ENCODE data around the gene ATXN7. TPM values are rescaled to one million over a fixed set of nuclear protein-coding genes. Genes with fewer than 3 reads are reported as not detected.

Gene ATXN7
- total and polyA plus RNA-seq, 10 of the 15 experiments (the other 5 are each of a cell fraction or from before 2014, with no cell fraction given), result 0.83 to 24.6 (median 8.5) TPM

GRCh38 chr3:63910001-63910400 lies 46.3 kb downstream of the ATXN7 start:
- BruUV-seq (replicated peaks), result no TSS peak
- H2AFZ ChIP-seq (ENCODE audit: control insufficient read depth, low read depth, low read length), result no peak overlapping the region
- H4K20me1 ChIP-seq (ENCODE audit: control insufficient read depth, insufficient read depth), result no peaks in the 10 kb centered on the region
- in situ Hi-C loops (cut with MboI) (no loop called here), intact Hi-C loops (cut with micrococcal nuclease; ENCODE audit: unreplicated experiment) (loop anchor here (2.0 to 5.0 kb wide), 2 partner anchors 45 to 52 kb away; no protein-coding TSS in a partner anchor)
- H3K27ac ChIP-seq (ENCODE audit: control insufficient read depth, insufficient read depth), result no peak overlapping the region
- no peaks in the 10 kb centered on the region for H3K9me3 ChIP-seq (replicated peaks; ENCODE audit: control insufficient read depth, insufficient read depth, low read length)
- ChIA-PET RAD21 (ENCODE audit: unreplicated experiment) (interaction anchor here (1.0 to 1.8 kb wide), 2 partner anchors 13 to 84 kb away, joined by 4 read pairs; no protein-coding TSS in a partner anchor), CTCF (interaction anchor here (0.8 to 1.9 kb wide), 12 partner anchors 12 to 92 kb away, joined by 3 to 8 read pairs (median 3); no protein-coding TSS in a partner anchor), SMC1A (ENCODE audit: uncharacterized antibody, unreplicated experiment) (interaction anchor here (0.7 to 2.0 kb wide), 12 partner anchors 9 to 90 kb away, joined by 3 to 10 read pairs (median 4); no protein-coding TSS in a partner anchor), POLR2A (interaction anchor here (0.6 to 1.5 kb wide), 3 partner anchors 10 to 12 kb away, joined by 3 to 6 read pairs (median 3); no protein-coding TSS in a partner anchor)
- no peaks in the 10 kb centered on the region for H3K27me3 ChIP-seq (replicated peaks in 1 of 2; ENCODE audit: control insufficient read depth in 2 of 2, insufficient read depth in 2 of 2, low read length in 1 of 2)
- peaks cover 1 to 5% of the 10 kb centered on the region in 2 experiments; a peak in 2 of 4 replicates for H3K36me3 ChIP-seq (ENCODE audit: control insufficient read depth in 2 of 2, insufficient read depth in 2 of 2, low read length in 1 of 2)
- TF ChIP-seq E2F4 (IDR thresholded peaks at IDR 0.05; ENCODE audit: low read depth, low read length) (no peak), NFXL1 (IDR thresholded peaks at IDR 0.05; ENCODE audit: borderline replicate concordance) (peak; percentile 7; the same call in 1 of the 2 replicates)
- no peak for ATAC-seq
- peaks cover 13% of the 10 kb centered on the region for H3K79me2 ChIP-seq (ENCODE audit: control insufficient read depth, insufficient read depth, low read length)
- H3K4me3 ChIP-seq, result no peak overlapping the region
- no peak for FAIRE-seq
- no peak for DNase-seq (ENCODE audit: low read depth, low spot score)
- H3K4me2 ChIP-seq (ENCODE audit: control insufficient read depth, insufficient read depth), result no peak overlapping the region
- H3K4me1 ChIP-seq (ENCODE audit: control insufficient read depth, insufficient read depth, low read length), result peaks cover 20% of the 10 kb centered on the region
- WGBS (ENCODE audit: insufficient coverage, insufficient replicate concordance, low lambda C conversion rate, missing lambda C conversion rate), result 96% methylated on average over 4 of the region's 4 CpGs
- no peak overlapping the region for H3K9ac ChIP-seq (ENCODE audit: control insufficient read depth, insufficient read depth, low read length)

GRCh38 chr3:63910891-63911290 lies 47.2 kb downstream of the ATXN7 start:
- Histone ChIP-seq H3K9me3 (replicated peaks; ENCODE audit: control insufficient read depth, insufficient read depth, low read length) (no peaks in the 10 kb centered on the region), H3K79me2 (ENCODE audit: control insufficient read depth, insufficient read depth, low read length) (peaks cover 13% of the 10 kb centered on the region), H3K27me3 (replicated peaks in 1 of 2; ENCODE audit: control insufficient read depth in 2 of 2, insufficient read depth in 2 of 2, low read length in 1 of 2) (no peaks in the 10 kb centered on the region), H3K4me2 (ENCODE audit: control insufficient read depth, insufficient read depth) (peak overlapping the region; percentile 90), H3K36me3 (ENCODE audit: control insufficient read depth in 2 of 2, insufficient read depth in 2 of 2, low read length in 1 of 2) (peaks cover 1 to 9% of the 10 kb centered on the region in 2 experiments; a peak in 3 of 4 replicates), H3K4me1 (ENCODE audit: control insufficient read depth, insufficient read depth, low read length) (peaks cover 20% of the 10 kb centered on the region), H3K9ac (ENCODE audit: control insufficient read depth, insufficient read depth, low read length) (peak overlapping the region; percentile 80), H3K27ac (ENCODE audit: control insufficient read depth, insufficient read depth) (peak overlapping the region; percentile 86), H4K20me1 (ENCODE audit: control insufficient read depth, insufficient read depth) (no peaks in the 10 kb centered on the region), H2AFZ (ENCODE audit: control insufficient read depth, low read depth, low read length) (0 out of 2 replicates have a peak overlapping the region, but pooled peaks have one; percentile 67), H3K4me3 (peak overlapping the region; percentile 72)
- CTCF ChIA-PET, result interaction anchor here (0.9 to 1.9 kb wide), 4 partner anchors 16 to 58 kb away, joined by 3 to 8 read pairs (median 4); no protein-coding TSS in a partner anchor
- no peak for DNase-seq (ENCODE audit: low read depth, low spot score)
- in situ Hi-C loops (cut with MboI), result no loop called here
- SMC1A ChIA-PET (ENCODE audit: uncharacterized antibody, unreplicated experiment), result interaction anchor here (0.7 to 2.0 kb wide), 6 partner anchors 25 to 58 kb away, joined by 3 to 10 read pairs (median 6); no protein-coding TSS in a partner anchor
- RAD21 ChIA-PET (ENCODE audit: unreplicated experiment), result interaction anchor here (1.8 kb wide), 1 partner anchor 83 kb away, joined by 4 read pairs; no protein-coding TSS in a partner anchor
- FAIRE-seq, result peak; percentile 92
- intact Hi-C loops (cut with micrococcal nuclease; ENCODE audit: unreplicated experiment), result loop anchor here (2.0 to 5.0 kb wide), 2 partner anchors 46 to 51 kb away; no protein-coding TSS in a partner anchor
- BruUV-seq (replicated peaks), result no TSS peak
- peak; percentile 9; the same call in 2 of the 3 replicates for ATAC-seq
- POLR2A ChIA-PET, result interaction anchor here (1.3 kb wide), 1 partner anchor 11 kb away, joined by 3 read pairs; no protein-coding TSS in a partner anchor
- TF ChIP-seq ZNF24 (IDR thresholded peaks at IDR 0.05) (no peak), ZNF384 (IDR thresholded peaks at IDR 0.05; ENCODE audit: borderline replicate concordance, low read depth, low read length) (0 out of 2 replicates have a peak, but pooled peaks have one; percentile 43), CHD2 (IDR thresholded peaks at IDR 0.05; ENCODE audit: borderline replicate concordance, low read depth, low read length) (no peak), SPI1 (IDR thresholded peaks at IDR 0.05; ENCODE audit: borderline replicate concordance, insufficient read depth, low read depth, low read length) (peak; percentile 67)
- WGBS (ENCODE audit: insufficient coverage, insufficient replicate concordance, low lambda C conversion rate, missing lambda C conversion rate), result 0% methylated on average over 1 of the region's 1 CpG

Data from GM12878 (cell line).